Vagina (tissue), 2 donors: ENCODE results near the gene PNCK.

Source experiments
- POLR2AphosphoS5 ChIP-seq, 2 donors: sonication (generic); formaldehyde crosslinking; IDR thresholded peaks; one replicate each; pipeline ENCODE4 v1.9.0; 2017; ENCODE audit warnings: antibody characterized with exemption in 2 of 2, mild to moderate bottlenecking in 2 of 2, low read depth in 1 of 2; ENCODE audit not compliant: insufficient read depth in 1 of 2
- TF ChIP-seq, protein P1 (sequence below), 3 experiments: fragments of 450-650 bp in 2 of 3; fragments of 200-600 bp in 1 of 3; sonication (generic) in 1 of 3; IDR thresholded peaks; one replicate each; pipeline ENCODE4 v1.5.1; 2017 to 2019; ENCODE audit warnings: antibody characterized with exemption in 3 of 3, mild to moderate bottlenecking in 2 of 3, moderate library complexity in 2 of 3

DNA sequence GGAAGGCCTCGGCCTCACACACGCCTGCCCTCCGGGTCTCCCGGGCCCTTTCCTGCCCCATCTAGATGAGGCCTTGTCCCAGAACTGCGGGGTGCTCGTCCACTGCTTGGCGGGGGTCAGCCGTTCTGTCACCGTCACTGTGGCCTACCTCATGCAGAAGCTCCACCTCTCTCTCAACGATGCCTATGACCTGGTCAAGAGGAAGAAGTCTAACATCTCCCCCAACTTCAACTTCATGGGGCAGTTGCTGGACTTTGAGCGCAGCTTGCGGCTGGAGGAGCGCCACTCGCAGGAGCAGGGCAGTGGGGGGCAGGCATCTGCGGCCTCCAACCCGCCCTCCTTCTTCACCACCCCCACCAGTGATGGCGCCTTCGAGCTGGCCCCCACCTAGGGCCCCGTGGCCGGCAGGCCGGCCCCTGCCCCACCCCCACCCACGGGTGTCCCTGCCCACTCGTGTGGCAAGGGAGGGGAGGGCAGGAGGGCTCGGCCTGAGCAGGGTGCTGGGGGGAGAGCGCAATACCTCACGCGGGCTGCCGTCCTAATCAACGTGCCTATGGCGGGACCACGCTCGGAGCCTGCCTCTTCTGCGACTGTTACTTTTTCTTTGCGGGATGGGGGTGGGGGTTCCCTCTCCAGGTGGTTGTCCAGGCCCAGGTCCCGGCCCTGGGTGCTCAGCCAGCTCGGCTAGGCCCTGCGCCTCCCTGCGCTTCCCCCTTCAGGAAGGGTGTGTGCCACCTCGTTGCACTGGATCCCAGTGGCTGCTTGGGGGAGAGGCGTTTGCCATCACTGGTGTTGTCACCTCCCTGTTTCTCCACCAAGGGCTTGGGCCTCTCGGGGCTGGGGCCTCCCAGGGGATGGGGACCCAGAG lies 23.5 kb downstream of the PNCK start:
- TF ChIP-seq, protein P1, sequence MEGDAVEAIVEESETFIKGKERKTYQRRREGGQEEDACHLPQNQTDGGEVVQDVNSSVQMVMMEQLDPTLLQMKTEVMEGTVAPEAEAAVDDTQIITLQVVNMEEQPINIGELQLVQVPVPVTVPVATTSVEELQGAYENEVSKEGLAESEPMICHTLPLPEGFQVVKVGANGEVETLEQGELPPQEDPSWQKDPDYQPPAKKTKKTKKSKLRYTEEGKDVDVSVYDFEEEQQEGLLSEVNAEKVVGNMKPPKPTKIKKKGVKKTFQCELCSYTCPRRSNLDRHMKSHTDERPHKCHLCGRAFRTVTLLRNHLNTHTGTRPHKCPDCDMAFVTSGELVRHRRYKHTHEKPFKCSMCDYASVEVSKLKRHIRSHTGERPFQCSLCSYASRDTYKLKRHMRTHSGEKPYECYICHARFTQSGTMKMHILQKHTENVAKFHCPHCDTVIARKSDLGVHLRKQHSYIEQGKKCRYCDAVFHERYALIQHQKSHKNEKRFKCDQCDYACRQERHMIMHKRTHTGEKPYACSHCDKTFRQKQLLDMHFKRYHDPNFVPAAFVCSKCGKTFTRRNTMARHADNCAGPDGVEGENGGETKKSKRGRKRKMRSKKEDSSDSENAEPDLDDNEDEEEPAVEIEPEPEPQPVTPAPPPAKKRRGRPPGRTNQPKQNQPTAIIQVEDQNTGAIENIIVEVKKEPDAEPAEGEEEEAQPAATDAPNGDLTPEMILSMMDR (IDR thresholded peaks at IDR 0.05), result no peak
- TF ChIP-seq POLR2AphosphoS5 (IDR thresholded peaks at IDR 0.05; ENCODE audit: insufficient read depth in 1 of 2, low read depth in 1 of 2), result no peak
